Measurements from ENCODE around the gene ZFPM1.

- TF ChIP-seq ZFP30 (CRISPR knock-in tag; IDR thresholded peaks at IDR 0.05) (no peak), CSDC2 (CRISPR knock-in tag; IDR thresholded peaks at IDR 0.05) (no peak), RARB (CRISPR knock-in tag; IDR thresholded peaks at IDR 0.05) (no peak)
Observed at GRCh38 chr16:88537859-88538258, 84.8 kb downstream of the ZFPM1 start.
